SK-N-SH (cell line): ENCODE measurements around the gene AFAP1. TPM values are rescaled to one million over a fixed set of nuclear protein-coding genes. Genes with fewer than 3 reads are reported as not detected.
A peak's percentile ranks its signal among the peaks of the same experiment; 100 is the strongest.

Source experiments
- CTCF ChIA-PET: fragments of 300-600, 350-600 bp; formaldehyde crosslinking; extraction: SDS; loops from one replicate; lab custom pipeline; 2021; lab: Yijun Ruan, JAX
- POLR2A ChIA-PET: fragments of 350-600 bp; sonication (Branson Sonifier 250); formaldehyde crosslinking; extraction: SDS; loops from one replicate; lab custom pipeline; 2020; ENCODE audit warnings: antibody characterized with exemption, inconsistent platforms; lab: Yijun Ruan, JAX
- DNase-seq: peaks from one replicate; pipeline ENCODE4 v3.0.0; 2012
- H2AFZ ChIP-seq: fragments of 200-600 bp; sonication (generic); 2 replicates; pipeline ENCODE4 v1.8.1; 2016; ENCODE audit warnings: antibody characterized with exemption, mild to moderate bottlenecking, low read depth
- H3F3A ChIP-seq: fragments of 200-600 bp; sonication (generic); replicated peaks from 2 replicates; pipeline ENCODE3; 2016; ENCODE audit warnings: antibody characterized with exemption, mild to moderate bottlenecking; ENCODE audit not compliant: insufficient read depth
- H3K27ac ChIP-seq, 2 experiments: fragments of 200-500 bp in 1 of 2; fragments of 200-600 bp in 1 of 2; sonication (Bioruptor generic) in 1 of 2; sonication (generic), shearing (Covaris generic) in 1 of 2; 2 replicates each; pipeline versions ENCODE4 v1.5.1 to v1.6.1; 2014 to 2016; ENCODE audit warnings: low read depth in 2 of 2, inconsistent platforms in 1 of 2, low read length in 1 of 2, mild to moderate bottlenecking in 1 of 2, mixed read lengths in 1 of 2
- H3K27me3 ChIP-seq: fragments of 200-600 bp; sonication (generic), shearing (Covaris generic); 2 replicates; pipeline ENCODE4 v1.6.1; 2016; ENCODE audit warnings: mixed run types; ENCODE audit not compliant: insufficient read depth
- H3K36me3 ChIP-seq, 2 experiments: fragments of 200-500 bp in 1 of 2; fragments of 200-600 bp in 1 of 2; sonication (Bioruptor generic) in 1 of 2; sonication (generic) in 1 of 2; replicated peaks in 1 of 2; 2 replicates each; pipeline versions ENCODE3 to v1.5.1; 2014 to 2016; ENCODE audit warnings: low read length in 1 of 2, mild to moderate bottlenecking in 1 of 2; ENCODE audit not compliant: insufficient read depth in 2 of 2, control insufficient read depth in 1 of 2
- H3K4me1 ChIP-seq, 2 experiments: fragments of 200-500 bp in 1 of 2; fragments of 200-600 bp in 1 of 2; sonication (Bioruptor generic) in 1 of 2; sonication (generic), shearing (Covaris generic) in 1 of 2; 2 replicates each; pipeline versions ENCODE4 v1.5.1 to v1.6.1; 2014 to 2016; ENCODE audit warnings: low read depth in 1 of 2, low read length in 1 of 2, mixed run types in 1 of 2; ENCODE audit not compliant: insufficient read depth in 2 of 2, control insufficient read depth in 1 of 2
- H3K4me2 ChIP-seq: fragments of 200-600 bp; sonication (generic), shearing (Covaris generic); 2 replicates; pipeline ENCODE4 v1.6.1; 2017; ENCODE audit warnings: mixed run types
- H3K4me3 ChIP-seq, 2 experiments: fragments of 200-500 bp in 1 of 2; fragments of 200-600 bp in 1 of 2; sonication (Bioruptor generic) in 1 of 2; sonication (generic), shearing (Covaris generic) in 1 of 2; 2 replicates each; pipeline versions ENCODE4 v1.5.1 to v1.8.1; 2014 to 2016; ENCODE audit warnings: low read depth in 2 of 2, inconsistent platforms in 1 of 2, low read length in 1 of 2, mild to moderate bottlenecking in 1 of 2, mixed read lengths in 1 of 2, moderate library complexity in 1 of 2
- H3K79me2 ChIP-seq: fragments of 200-600 bp; sonication (generic); 2 replicates; pipeline ENCODE4 v1.8.1; 2017; ENCODE audit warnings: mild to moderate bottlenecking; ENCODE audit not compliant: insufficient read depth
- H3K9ac ChIP-seq: fragments of 200-600 bp; sonication (generic); 2 replicates; pipeline ENCODE4 v1.6.1; 2017; ENCODE audit warnings: mixed run types
- H3K9me2 ChIP-seq: fragments of 200-600 bp; sonication (generic); 2 replicates; pipeline ENCODE4 v1.6.1; 2017; ENCODE audit warnings: mixed run types
- H3K9me3 ChIP-seq: fragments of 200-600 bp; sonication (generic); 2 replicates; pipeline ENCODE4 v1.6.1; 2017; ENCODE audit warnings: mixed run types, mild to moderate bottlenecking, moderate library complexity
- H4K20me1 ChIP-seq: fragments of 200-600 bp; sonication (generic); 2 replicates; pipeline ENCODE4 v1.6.1; 2017; ENCODE audit warnings: mild to moderate bottlenecking, mixed run types; ENCODE audit not compliant: insufficient read depth
- FOXJ3 ChIP-seq: sonication (generic); formaldehyde crosslinking; IDR thresholded peaks from 2 replicates; pipeline ENCODE4 v1.5.1; 2020; ENCODE audit warnings: mild to moderate bottlenecking, missing genetic modification reagents
- GABPA ChIP-seq: IDR thresholded peaks from 2 replicates; pipeline ENCODE4 v1.4.0; 2012; ENCODE audit warnings: low read depth, mild to moderate bottlenecking
- JUND ChIP-seq: IDR thresholded peaks from 2 replicates; pipeline ENCODE4 v1.4.0; 2012
- MAX ChIP-seq: IDR thresholded peaks from 2 replicates; pipeline ENCODE4 v1.4.0; 2012; ENCODE audit warnings: low read depth
- MEF2A ChIP-seq: IDR thresholded peaks from 2 replicates; pipeline ENCODE4 v1.4.0; 2012; ENCODE audit warnings: low read depth, borderline replicate concordance
- NFIC ChIP-seq: IDR thresholded peaks from 2 replicates; pipeline ENCODE4 v1.4.0; 2012; ENCODE audit warnings: borderline replicate concordance
- PBX3 ChIP-seq: IDR thresholded peaks from 2 replicates; pipeline ENCODE4; 2012
- TEAD4 ChIP-seq: IDR thresholded peaks from 2 replicates; pipeline ENCODE4 v1.4.0; 2012; ENCODE audit warnings: mild to moderate bottlenecking, borderline replicate concordance; ENCODE audit not compliant: insufficient read depth
- WGBS: methylation state at CpG from one replicate; pipeline ENCODE4 v1.1.6; 2017; ENCODE audit warnings: low lambda C conversion rate; 5-methylcytosine and 5-hydroxymethylcytosine counted together
- polyA plus RNA-seq, 3 experiments: library from polyadenylated mRNA; depleted of rRNA; stranded (reverse); fragments of >200 nt; gene quantifications; 2 replicates each; pipeline ENCODE4 v1.2.3, GENCODE V29; 2012
- TF ChIP-seq, protein P1 (sequence below): IDR thresholded peaks from 2 replicates; pipeline ENCODE4 v1.4.0; 2012; ENCODE audit warnings: low read depth, borderline replicate concordance
- TF ChIP-seq, protein P2 (sequence below): fragments of 200-600 bp; sonication (generic); IDR thresholded peaks from 2 replicates; pipeline ENCODE4 v1.6.1; 2017; ENCODE audit warnings: antibody characterized with exemption, mild to moderate bottlenecking, moderate library complexity
- TF ChIP-seq, protein P3 (sequence below): fragments of 150-350 bp; IDR thresholded peaks from 2 replicates; pipeline ENCODE4 v1.6.1; 2016; ENCODE audit warnings: mild to moderate bottlenecking, low read depth, low read length

The AFAP1 gene
- polyA plus RNA-seq, 1 of the 3 experiments (the other 2 are of a cell fraction): 67.9 TPM

DNA sequence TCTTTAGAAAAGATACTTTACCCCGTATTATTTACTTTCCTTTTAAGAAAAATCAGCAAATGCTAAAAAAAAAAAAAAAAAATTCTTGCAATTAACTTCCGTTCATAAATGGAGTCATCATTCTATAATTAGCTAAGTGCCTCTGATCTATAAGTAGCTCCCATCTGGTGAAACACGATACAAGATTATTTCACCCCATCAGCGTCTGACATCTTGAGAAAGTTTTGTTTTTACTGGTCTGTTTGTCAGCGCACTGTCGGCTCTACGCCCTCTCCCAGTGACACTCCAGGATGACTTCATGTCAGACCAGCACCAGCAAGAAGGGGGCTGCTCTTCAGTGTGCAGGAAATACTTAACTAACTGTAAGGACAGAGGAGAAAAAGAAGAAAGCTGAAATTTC, 108.3 kb downstream of the AFAP1 start (continued):
- TF ChIP-seq, protein P1, sequence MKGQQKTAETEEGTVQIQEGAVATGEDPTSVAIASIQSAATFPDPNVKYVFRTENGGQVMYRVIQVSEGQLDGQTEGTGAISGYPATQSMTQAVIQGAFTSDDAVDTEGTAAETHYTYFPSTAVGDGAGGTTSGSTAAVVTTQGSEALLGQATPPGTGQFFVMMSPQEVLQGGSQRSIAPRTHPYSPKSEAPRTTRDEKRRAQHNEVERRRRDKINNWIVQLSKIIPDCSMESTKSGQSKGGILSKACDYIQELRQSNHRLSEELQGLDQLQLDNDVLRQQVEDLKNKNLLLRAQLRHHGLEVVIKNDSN: no peak
- TF ChIP-seq, protein P2, sequence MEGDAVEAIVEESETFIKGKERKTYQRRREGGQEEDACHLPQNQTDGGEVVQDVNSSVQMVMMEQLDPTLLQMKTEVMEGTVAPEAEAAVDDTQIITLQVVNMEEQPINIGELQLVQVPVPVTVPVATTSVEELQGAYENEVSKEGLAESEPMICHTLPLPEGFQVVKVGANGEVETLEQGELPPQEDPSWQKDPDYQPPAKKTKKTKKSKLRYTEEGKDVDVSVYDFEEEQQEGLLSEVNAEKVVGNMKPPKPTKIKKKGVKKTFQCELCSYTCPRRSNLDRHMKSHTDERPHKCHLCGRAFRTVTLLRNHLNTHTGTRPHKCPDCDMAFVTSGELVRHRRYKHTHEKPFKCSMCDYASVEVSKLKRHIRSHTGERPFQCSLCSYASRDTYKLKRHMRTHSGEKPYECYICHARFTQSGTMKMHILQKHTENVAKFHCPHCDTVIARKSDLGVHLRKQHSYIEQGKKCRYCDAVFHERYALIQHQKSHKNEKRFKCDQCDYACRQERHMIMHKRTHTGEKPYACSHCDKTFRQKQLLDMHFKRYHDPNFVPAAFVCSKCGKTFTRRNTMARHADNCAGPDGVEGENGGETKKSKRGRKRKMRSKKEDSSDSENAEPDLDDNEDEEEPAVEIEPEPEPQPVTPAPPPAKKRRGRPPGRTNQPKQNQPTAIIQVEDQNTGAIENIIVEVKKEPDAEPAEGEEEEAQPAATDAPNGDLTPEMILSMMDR: no peak
- TF ChIP-seq MAX (no peak), NFIC (no peak), JUND (0 out of 2 replicates have a peak, but pooled peaks have one; percentile 33), TEAD4 (no peak)

DNA sequence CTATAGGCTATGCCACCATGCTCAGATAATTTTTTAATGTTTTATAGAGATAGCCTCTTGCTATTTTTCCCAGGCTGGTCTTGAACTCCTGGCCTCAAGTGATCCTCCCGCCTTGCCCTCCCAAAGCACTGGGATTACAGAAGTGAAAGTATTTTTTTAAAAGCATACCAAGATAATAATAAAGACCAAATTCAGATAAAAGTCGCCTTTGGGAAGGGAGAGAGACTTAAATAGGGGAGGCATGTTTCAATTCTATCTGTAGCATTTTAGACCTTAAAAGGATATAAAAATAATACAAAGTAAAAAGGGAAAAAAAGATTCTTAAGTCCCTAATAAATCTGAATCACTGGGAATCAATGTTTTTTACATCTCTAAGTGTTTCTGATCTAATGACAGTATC, 108.9 kb downstream of the AFAP1 start:
- no peaks in the 10 kb centered on the region for H4K20me1 ChIP-seq
- ChIA-PET CTCF (interaction anchor here (1.0 kb wide), 1 partner anchor 28 kb away, joined by 3 read pairs; no protein-coding TSS in a partner anchor), POLR2A (no interaction called here)
- no peaks in the 10 kb centered on the region for H3K9me2 ChIP-seq
- H3K79me2 ChIP-seq: peaks cover 87% of the 10 kb centered on the region
- H3K4me3 ChIP-seq: no peak overlapping the region; a peak in 1 of 4 replicates
- peaks cover 66% of the 10 kb centered on the region for H3F3A ChIP-seq
- WGBS: 92% methylated on average over 2 of the region's 2 CpGs
- no peak overlapping the region for H2AFZ ChIP-seq
- no peak for TF ChIP-seq GABPA
- no peak for TF ChIP-seq FOXJ3 (CRISPR knock-in tag)
- no peak for TF ChIP-seq MEF2A
- no peak for TF ChIP-seq NFIC
- TF ChIP-seq JUND: no peak
- TF ChIP-seq, protein P3, sequence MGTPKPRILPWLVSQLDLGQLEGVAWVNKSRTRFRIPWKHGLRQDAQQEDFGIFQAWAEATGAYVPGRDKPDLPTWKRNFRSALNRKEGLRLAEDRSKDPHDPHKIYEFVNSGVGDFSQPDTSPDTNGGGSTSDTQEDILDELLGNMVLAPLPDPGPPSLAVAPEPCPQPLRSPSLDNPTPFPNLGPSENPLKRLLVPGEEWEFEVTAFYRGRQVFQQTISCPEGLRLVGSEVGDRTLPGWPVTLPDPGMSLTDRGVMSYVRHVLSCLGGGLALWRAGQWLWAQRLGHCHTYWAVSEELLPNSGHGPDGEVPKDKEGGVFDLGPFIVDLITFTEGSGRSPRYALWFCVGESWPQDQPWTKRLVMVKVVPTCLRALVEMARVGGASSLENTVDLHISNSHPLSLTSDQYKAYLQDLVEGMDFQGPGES: no peak
- no peak for TF ChIP-seq PBX3
- peak overlapping the region; percentile 71 to 99; a peak in 3 of 4 replicates for H3K27ac ChIP-seq
- peaks cover 36 to 65% of the 10 kb centered on the region in 2 experiments for H3K36me3 ChIP-seq
- H3K9ac ChIP-seq: peak overlapping the region; percentile 55
- no peak for DNase-seq
- H3K27me3 ChIP-seq: no peaks in the 10 kb centered on the region
- H3K4me1 ChIP-seq: peaks cover 41 to 42% of the 10 kb centered on the region in 2 experiments
- peak overlapping the region; percentile 38; the same call in 1 of the 2 replicates for H3K4me2 ChIP-seq
- no peaks in the 10 kb centered on the region for H3K9me3 ChIP-seq
